ENCODE data around the gene SLC32A1. TPM values are rescaled to one million over a fixed set of nuclear protein-coding genes. Genes with fewer than 3 reads are reported as not detected.

The SLC32A1 gene
- total RNA-seq, 1 experiment from 2014 or later = 0.24 TPM

- Histone ChIP-seq H2BK20ac (ENCODE audit: low read depth, low read length, poor library complexity, severe bottlenecking) (no peak overlapping the region), H3K4me1 (ENCODE audit: insufficient read depth, low read length) (peaks cover 2% of the 10 kb centered on the region; the same call in 1 of the 2 replicates), H4K91ac (ENCODE audit: insufficient read length, low read depth, low read length) (no peak overlapping the region), H2BK12ac (ENCODE audit: insufficient read length, low read depth, low read length) (no peak overlapping the region), H3K4ac (ENCODE audit: low read depth, low read length) (no peak overlapping the region), H3K27me3 (ENCODE audit: insufficient read depth, low read length) (peaks cover 11% of the 10 kb centered on the region; the same call in 1 of the 2 replicates), H3K4me2 (ENCODE audit: insufficient read depth, insufficient read length, low read length) (no peak overlapping the region), H3K14ac (ENCODE audit: insufficient read depth, low read length) (no peak overlapping the region), H3K23me2 (ENCODE audit: insufficient read length, low read depth, low read length, poor library complexity, severe bottlenecking) (no peaks in the 10 kb centered on the region), H3K9me3 (ENCODE audit: control insufficient read depth, low read depth, low read length) (no peaks in the 10 kb centered on the region), H3K79me2 (ENCODE audit: insufficient read depth, low read length) (no peaks in the 10 kb centered on the region), H4K8ac (replicated peaks; ENCODE audit: insufficient read length, low read depth, low read length) (no peak overlapping the region), H3K23ac (ENCODE audit: insufficient read length, low read depth, low read length) (no peak overlapping the region), H2BK120ac (ENCODE audit: low read depth, low read length, poor library complexity, severe bottlenecking) (no peak overlapping the region), H3K27ac (ENCODE audit: insufficient read length, low read depth, low read length) (no peak overlapping the region), H2AFZ (ENCODE audit: low read length) (no peak overlapping the region), H2BK5ac (ENCODE audit: insufficient read length, low read length) (no peak overlapping the region), H3T11ph (ENCODE audit: low read length) (no peak overlapping the region), H3K79me1 (ENCODE audit: insufficient read depth, low read depth, low read length, poor library complexity, severe bottlenecking) (no peaks in the 10 kb centered on the region), H4K20me1 (ENCODE audit: control insufficient read depth, insufficient read depth, insufficient read length) (no peaks in the 10 kb centered on the region), H3K9ac (ENCODE audit: extremely low read depth, insufficient read length, low read length) (no peak overlapping the region), H2BK15ac (ENCODE audit: low read depth, low read length) (no peak overlapping the region), H3K18ac (ENCODE audit: insufficient read length, low read depth, low read length) (no peak overlapping the region), H4K5ac (ENCODE audit: insufficient read length, low read depth, low read length) (no peak overlapping the region), H3K56ac (ENCODE audit: insufficient read length, low read depth, low read length) (no peak overlapping the region), H2AK5ac (ENCODE audit: insufficient read length, low read length) (no peak overlapping the region)
- DNase-seq = peak; percentile 54
- TF ChIP-seq CTCF (conservative IDR thresholded peaks at IDR 0.05) = no peak
- no CpG with 5 or more reads among the region's 6 CpGs for whole genome bisulfite sequencing (ENCODE audit: extremely low coverage, insufficient read length, low lambda C conversion rate)
- Mint-ChIP-seq H3K36me3 (ENCODE audit: insufficient read depth in 1 of 3, low read depth in 3 of 3) (no peaks in the 10 kb centered on the region), H3K9me3 (no peaks in the 10 kb centered on the region), H3K27ac (0 out of 7 replicates have a peak overlapping the region, but pooled peaks of 1 of the 3 experiments have one; percentile 48), H3K4me1 (peaks cover 3 to 11% of the 10 kb centered on the region in 2 experiments), H3K27me3 (ENCODE audit: low read depth) (peaks cover 65% of the 10 kb centered on the region), H3K4me3 (no peak overlapping the region)
Measured at GRCh38 chr20:38714308-38714707, 10.0 kb upstream of the SLC32A1 start.

Measured in H9 (cell line).